ENCODE data around the gene ADORA2A.

Gene ADORA2A

DNA sequence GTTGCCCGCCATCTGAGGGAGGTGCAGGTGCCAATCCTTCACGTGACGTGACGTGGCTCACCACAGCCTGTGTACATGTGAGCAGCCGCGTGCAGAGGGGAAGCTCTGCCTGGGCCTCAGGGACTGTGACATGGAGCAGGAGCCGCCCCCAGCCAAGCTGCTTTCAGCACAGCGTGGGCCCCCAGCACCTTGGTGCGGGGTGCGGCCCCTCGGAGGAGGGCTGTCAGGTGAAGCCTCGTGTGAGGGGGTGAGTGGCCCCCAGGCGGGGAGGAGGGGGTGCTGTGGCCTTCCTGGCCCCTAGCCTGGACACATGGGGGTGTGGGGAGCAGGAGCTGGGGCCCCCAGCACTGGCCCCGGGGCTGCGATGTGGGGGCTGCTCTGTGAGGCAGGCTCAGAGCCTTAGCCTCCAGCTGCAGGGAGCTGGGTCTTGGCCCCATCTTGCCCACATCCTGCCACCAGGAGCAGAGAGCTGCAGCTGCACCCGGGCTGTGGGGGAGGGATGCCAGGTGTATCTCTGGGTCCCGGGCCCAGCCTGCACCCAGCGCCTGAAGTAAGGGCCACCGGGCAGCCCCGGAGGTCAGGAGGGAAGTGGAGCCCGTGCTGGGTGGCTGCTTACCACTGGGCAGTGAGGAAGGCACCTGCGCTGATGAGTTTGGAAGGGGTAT lies at the start of gene ADORA2A:
TSS of gene ADORA2A (plus strand) at position 100 of the 665 bp plus-strand sequence. CDS start 5,806 bp downstream, outside the sequence.
- DNase-seq: peak; percentile 86

DNA sequence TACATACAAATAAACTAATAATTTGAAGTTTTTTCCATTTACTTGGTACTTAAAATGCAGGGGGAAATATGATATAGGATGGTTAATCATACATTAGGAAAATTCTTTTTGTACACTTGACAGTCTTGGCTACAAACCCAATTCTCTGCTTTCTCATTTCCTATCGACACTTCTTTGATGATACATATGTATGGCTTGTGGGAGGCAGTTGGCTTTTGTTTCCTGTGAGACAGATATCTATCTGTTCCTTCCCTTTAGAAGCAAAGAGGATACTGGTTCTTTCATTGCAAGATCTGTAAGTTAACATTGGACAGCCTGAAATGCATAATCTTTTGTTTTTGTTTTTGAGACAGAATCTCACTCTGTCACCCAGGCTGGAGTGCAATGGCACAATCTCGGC lies 47.9 kb upstream of the ADORA2A start:
- peak; percentile 41 for DNase-seq

DNA sequence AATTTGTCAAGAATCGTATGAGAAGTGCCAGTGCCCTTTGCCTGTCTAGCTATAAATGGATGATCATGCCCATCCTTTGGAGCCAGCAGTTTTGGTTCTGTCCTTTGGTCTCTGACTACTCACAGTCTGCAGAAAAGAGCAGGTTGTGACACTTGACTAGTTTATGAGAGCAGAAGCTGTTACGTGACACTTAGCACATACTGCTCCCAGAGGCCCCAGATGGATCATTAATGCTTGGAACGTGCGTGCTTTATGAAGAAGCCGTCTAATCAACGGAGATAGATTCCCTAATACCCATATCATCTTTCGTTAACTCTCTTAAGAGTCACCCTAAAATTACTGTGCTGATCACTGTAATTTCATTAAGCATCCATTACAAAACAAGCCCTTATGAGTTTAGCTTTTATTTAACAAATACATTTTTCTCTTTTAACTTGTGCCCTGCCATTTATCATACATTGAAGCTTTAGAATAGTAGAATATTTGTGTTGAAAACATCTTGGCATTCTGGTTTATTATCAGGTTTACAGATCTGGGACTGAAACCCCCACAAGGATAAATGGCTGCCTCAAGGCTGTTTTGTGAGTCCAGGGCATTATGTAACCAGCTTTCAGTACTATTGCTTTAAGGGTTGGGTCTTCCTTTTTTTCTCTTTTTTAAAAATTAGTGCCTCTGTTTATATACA lies 47.0 kb upstream of the ADORA2A start:
- DNase-seq: no peak

DNA sequence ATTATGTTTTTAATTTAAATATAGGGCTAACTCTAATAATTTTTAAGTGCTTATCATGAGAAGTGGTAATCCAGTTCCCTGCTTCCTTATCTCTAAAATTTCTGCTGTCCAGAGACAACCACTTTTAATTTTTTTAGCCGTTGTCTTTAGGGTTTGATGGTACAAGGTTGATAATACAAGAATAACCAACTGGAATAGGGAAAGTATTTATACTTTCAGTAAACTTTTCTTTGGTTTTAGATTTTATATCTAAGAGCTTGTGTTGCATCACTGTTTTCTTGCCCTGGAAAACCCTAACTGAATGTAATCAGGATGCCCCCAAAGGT lies 46.5 kb upstream of the ADORA2A start:
- DNase-seq: no peak

DNA sequence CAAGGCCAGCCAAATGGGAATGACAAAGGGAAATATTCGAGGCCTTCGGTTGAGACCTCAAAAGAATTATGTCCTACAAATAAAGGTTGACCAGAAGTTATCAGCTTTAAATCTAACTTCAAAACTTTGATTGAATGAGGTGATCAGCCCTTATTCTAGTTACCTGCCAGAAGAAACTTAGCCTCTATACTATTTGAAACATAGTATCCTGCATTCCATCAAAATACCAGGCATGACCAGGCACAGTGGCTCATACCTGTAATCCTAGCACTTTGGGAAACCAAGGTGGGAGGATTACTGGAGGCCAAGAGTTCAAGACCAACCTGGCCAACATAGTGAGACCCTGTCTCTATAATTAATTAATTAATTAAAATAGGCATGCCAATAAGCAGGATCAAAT lies 44.3 kb upstream of the ADORA2A start:
- no peak for DNase-seq

DNA sequence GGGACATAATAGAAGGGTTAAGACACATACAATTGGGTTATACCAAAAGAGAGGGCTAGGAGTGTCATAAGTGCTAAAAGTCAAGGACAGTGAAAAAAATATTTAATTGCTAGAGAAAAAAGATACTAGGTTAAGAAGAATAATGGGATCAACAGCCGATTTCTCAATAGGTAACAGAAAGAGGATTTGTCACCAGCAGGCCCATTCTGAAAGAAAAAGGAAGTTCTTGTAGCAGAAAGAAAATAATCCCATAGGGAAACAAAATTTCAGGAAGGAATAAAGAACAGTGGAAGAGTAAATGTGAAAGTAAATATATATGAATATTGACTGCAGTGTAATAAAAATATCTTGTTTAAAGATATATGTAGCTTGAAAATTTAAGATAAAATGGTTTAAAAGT lies 43.3 kb upstream of the ADORA2A start:
- no peak for DNase-seq

DNA sequence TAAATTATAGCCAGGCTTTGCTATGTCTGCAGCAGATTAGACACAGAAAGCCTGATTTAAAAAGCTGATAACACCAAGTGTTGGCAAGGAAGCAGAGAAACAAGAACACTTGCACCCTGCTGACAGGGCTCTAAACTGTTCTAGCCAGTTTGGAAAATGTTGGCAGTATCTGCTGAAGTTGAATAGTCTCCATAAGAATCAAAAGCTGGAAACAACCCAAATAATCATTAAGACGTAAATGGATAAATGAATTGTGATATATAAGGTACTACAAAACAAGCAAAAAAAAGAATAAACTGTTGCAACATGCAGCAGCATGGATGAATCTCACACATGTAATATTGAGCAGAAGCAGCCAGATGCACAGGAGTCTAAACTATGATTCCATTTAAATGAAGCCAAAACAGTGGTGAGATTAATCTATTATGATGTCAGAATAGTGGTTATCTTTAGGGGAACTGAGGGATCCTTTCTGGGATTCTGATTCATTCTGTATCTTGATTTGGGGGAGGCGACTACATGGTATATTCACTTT lies 40.4 kb upstream of the ADORA2A start:
- no peak for DNase-seq

DNA sequence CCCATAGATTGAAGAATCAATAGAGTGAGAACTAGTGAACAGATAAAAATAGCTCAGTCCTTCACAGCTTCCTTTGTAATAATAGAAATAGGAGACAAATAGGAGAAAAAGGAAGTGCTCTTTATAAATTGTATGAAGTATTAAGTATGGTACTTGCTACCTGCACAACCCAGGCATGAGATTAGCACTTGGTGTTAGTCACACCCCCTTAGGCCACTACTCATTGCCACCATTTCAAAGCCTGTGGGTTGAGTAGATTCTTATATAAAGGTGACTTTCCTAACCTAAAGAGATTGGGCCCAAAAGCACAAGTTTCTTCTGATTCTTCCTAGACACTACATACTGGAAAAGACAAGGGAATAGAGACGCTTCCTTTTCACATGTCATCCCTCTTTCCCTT lies 37.7 kb upstream of the ADORA2A start:
- no peak for DNase-seq

DNA sequence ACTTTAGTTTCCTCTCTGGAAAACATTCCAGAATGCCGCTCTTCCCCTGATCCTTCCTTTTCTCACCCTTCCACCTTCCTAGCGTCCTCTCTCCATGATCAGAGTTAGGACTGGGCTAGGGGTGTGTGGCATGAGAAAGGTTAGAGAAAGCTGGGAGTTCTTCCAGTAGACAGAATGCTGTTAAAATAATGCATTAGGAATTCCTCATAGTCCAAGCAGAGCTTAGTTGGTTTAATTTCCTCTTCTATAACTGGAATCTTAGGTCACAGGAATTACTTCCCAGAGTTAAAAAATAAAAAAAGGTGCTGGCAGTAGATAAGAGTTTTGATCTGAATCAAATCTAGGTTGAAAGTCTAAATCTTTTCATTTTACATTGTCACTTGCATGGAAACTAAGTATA lies 37.2 kb upstream of the ADORA2A start:
- DNase-seq: no peak

DNA sequence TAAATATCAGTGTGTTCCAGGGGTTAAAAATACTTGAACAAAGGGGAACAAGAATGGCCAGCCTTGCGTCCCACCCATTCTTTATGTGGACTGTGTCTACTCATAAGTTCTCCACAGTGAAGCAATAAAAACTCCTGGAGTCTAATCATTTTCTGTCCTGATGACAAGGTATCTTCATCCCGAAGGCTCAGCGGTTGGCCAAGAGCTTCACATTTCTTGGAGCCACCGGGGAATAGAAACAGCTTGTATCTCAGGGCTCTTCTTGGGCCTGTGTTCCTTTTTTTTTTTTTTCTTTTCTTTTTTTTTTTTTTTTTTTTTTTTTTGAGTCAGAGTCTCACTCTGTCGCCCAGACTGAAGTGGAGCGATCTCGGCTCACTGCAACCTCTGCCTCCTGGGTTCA lies 36.8 kb upstream of the ADORA2A start:
- no peak for DNase-seq

DNA sequence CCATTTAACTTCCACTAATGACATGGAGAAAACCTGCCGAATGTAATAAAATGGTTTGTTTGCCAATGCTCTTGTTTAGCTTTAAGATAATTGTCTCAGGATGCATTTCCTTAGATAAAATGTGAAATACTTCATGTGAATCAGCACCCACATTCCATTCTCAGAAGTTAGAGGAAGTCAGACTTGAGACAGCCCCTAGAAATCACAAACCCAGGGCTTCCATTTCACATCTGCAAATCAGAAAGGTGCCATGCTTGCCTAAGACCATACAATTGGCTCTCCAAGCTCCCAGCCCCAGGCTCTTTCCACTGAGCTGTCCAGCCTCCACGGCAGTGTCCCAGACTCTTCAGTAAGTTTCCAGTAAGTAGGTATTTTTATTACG lies 35.6 kb upstream of the ADORA2A start:
- DNase-seq: no peak

DNA sequence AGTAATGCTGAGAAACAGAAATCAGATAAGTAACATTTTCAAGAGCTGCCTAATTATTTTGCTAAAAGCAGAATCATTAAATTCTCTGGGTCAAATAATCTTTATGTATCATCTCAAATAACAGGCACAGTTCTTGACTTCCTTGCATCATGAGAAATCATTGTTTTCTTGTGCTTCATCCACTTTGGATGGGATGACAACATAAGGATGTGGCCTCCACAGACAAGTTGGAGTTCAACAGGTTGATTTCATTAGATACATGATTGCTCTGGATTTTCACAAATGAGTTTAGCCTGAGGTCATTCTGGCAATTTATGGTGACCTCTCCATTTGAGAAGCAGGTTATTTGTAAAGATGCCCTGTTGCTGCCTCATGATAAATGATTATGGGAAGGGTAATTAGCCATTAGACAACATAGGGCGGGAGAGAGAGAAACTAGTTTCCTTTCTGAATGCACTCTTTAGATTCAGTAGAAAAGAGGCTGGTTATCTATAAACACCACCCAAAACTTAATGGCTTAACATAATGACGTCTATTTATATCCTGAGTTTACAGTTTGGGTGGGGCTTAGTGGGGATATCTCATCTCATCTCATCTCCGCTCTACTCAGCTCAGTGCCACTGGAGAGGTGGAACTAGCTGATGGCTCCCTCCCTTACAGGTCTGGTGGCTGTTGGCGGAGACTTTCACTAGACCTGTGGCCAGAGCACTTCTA lies 35.0 kb upstream of the ADORA2A start:
- DNase-seq: no peak

DNA sequence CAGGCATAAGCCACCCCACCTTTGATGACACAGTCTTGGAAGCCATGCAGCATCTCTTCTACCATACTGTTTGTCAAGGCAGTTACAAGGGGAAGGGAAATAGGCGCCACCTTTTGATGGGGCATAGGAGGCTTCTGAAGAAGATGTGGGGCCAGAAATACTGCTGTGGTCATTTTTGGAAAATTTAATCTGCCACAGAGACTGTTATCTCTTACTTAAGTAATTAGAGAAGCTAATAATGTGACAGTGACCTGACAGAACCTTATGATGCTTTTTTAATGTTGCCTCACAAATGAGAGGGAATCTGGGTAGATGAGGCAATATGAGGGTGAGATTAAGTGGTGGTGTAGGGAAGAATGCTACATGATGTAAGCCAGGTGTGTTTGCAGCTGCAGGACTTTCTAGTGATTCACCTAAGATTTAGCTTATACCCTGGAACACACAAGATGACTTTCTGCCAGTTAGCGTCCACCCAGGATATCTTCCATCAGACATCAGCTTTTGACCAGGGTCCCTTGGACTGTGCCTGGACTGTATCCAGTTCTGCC lies 34.3 kb upstream of the ADORA2A start:
- DNase-seq: no peak

DNA sequence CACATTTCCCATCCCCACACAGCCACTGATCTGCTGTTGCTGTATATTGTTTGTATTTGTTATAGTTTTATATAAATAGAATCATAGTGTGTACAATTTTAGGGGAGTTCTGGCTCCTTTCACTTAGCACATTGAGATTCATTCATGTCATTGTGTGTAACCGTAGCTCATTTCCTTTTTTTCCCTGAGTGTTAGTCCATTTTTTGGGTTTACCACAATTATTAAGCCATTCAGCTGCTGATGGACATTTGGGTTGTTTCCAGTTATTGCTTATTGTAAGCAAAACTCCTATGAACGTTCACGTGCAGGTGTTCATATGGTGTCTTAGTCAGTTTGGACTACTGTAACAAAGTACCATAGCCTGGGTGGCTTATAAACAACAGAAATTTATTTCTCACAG lies 33.6 kb upstream of the ADORA2A start:
- DNase-seq: no peak

DNA sequence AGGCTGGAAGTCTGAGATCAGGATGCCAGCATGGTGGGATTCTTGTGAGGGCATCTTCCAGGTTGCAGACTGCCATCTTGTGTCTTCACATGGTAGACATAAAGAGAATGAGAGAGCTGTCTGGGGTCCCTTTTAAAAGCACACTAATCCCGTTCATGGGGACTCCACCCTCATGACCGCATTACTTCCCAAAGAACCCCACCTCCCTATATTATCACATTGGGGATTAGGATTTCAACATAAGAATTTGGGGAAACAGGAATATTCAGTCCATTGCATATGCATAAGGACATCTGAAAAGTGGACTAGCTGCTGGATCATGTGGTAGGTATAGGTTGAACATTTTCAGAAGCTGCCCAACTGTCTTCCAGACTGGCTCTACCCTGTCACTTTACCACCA lies 33.1 kb upstream of the ADORA2A start:
- DNase-seq: no peak

DNA sequence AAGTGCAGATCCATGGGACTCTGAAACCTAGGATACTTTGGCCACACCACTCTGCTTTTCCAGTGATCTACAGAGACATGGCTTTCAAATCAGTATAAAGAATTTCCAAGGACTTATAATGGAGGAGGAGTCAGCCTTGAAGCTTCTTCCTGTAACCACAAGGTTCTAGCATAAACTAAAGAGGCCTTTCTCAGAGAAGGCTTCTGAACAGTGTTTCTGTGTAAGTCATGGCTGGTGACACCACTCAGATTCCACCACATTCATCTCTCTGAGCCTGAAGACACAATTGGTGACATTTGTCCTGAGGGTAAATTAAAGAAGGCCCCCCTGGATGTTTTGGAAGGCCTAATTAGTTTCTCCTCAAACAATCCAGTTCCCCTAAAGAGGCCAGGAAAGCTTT lies 29.0 kb upstream of the ADORA2A start:
- DNase-seq: no peak

DNA sequence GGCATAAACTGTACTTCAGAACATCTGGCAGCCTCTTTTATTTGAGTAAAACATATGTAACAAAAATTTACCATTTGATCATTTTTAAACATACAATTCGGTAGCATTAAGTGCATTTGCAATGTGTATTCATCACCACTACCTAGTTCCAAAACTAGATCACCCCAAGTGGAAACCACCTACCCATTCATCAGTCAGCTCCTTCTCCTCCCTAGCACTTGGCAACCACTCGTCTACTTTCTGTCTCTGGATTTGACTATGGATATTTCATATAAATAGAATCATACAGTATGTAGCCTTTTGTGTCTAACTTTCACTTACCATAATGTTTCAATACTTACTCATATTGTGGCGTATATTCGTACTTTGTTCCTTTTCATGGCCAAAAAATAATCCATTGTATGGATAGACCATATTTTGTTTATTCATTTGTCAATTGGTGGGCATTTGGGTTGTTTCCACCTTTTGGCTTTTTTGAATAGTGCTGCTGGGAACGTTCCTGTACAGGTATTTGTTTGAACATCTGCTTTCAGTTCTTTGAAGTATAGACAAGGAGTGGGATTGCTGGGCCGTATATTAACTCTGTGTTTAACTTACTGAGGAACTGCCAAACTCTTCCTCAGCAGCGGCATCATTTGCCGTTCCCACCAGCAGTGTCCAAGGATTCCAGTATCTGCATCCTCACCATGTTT lies 27.2 kb upstream of the ADORA2A start:
- peak; percentile 56 for DNase-seq

DNA sequence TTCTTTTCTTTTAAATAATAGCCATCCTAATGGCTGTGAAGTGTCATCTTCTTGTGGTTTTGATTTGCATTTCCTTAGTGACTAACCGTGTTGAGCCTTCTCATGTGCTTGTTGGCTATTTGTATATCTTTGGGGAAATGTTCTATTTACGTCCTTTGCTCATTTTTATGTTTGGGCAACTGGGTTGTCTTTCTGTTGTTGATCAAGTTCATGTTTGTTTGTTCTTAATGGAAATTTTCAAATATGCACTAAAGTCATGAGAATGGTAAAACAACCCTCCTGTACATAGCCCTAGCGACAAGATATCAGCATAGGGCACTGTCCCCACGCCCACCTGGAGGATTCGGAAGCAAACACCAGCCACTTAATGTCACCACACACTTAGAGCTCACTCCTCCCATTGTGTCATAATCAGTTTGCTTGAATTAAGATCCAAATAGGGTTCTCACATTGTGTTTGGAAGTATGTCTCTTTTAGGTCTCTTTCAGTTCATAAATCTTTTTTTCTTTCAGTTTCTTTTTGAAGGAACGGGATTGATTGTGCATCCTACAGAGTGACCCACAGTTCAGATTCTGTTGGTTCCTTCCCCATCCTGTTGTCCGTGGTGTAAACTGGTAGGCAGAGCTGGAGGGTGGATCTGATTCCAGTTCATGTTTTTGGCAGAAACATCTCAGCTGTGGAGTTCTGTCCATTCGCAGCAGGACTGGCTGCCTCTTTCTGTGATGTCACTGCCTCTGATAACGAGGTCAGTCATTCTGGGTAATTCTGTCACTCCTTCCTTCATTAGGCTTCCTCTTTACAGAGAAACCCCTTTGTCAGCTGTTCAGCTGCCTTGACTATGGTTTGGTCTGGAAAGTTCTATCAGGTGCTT lies 26.4 kb upstream of the ADORA2A start:
- DNase-seq: no peak

DNA sequence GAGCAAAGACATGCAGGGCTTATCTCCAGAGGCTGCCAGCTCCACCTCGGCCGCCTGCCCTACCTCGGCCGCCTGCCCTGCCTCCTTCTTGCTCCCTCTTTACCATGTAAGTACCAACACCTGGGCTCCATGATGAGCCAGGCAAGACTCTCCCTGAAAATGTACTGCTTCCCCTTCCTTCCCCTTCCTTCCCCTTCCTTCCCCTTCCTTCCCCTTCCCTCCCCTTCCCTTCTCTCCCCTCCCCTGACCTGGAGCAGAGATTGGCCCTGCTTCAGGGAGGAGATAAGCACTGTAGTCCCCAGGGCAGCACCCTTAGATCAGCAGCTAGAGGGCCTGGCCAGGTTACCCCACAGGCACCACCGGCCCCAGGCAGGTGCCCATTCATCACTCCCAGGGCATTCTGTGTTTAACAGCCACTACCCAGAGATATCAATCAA lies 25.4 kb upstream of the ADORA2A start:
- DNase-seq: no peak

DNA sequence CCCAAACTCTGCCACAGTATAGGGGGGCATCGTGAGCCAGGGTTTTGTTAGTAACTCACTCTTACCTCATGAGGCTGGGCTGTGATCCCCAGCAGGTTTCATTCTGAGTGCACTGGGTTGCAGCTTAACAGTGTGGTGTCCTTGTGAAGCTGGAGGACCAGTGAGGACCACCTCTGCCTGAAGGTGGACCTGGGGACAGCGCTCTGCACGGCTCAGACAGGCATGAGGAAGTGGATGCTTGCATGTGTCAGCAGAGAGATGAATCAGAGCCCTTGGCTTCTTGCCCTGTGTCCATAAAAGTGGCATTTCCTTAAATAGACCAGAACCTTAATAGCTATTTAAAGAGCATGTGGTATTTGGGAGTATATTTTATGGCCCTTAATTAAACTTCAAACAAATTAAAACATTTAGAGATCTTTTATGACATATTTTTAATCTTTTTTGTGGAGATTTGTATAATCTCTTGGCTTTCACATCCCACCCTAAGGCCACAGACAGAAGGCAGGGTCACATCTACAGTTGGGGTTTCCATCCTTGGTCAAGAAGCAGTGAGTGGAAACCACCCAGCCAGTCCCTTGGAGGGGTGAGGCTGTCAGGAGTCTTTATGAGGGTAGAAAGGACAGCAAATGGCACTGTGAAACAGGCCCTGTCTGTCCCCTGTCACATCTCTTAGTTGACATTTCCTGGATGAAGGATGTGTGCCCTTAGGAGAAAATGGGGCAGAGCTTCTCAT lies 24.8 kb upstream of the ADORA2A start:
- DNase-seq: peak; percentile 40

DNA sequence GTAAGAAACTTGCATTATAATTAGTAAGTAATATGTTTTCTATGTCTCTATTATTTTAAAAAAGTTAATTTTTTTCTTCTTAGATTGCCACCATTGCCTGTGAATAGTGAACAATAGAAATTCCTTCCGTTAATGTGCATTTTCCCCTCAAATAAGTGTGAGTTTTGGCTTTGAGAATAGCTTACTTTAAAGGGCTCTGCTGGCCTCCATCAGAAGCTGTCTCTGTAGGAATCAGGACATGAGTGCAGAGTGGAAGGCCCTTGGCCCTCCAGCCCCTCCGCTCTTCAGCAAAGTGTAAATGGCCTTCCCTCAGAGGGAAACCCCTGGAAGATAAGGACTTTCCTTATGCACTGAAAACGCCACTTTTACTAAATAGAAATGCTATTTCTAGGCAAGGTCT lies 24.1 kb upstream of the ADORA2A start:
- DNase-seq: no peak

Data from activated CD4-positive, alpha-beta T cell treated with anti-CD3 and anti-CD28 coated beads, Interleukin-10, Interleukin-2, amounts not matched to agents 100 ng/mL and 50 ng/mL, durations not matched to agents 16 hours and 8 hours (primary cell).